Fibroblast of peridontal ligament (primary cell): ENCODE data around the gene ZBTB7C.

Experiments
- DNase-seq: peaks from one replicate; pipeline ENCODE4 v3.0.0-alpha.2; 2010; ENCODE audit errors: extremely low read depth

ZBTB7C gene

DNA sequence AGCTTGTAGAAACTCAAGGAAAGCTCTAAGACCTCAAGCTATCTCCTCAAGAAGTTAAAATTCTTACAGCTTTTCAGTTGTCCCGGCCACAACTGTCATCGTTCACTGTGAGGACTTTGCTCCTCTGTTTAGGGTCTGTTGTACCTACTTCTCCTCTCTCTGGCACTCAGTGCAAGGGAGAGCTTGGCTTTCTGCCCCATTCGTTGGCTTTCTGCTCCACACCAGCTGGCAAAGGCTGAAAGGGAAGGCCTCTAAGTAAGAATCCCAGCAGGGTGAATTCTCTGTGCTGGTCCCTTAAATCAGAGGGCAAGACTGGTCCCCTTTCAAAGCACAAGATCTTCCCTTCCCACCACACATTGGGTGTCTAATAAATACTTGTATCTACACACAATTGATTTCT, 17.3 kb downstream of the ZBTB7C start:
- no peak for DNase-seq

DNA sequence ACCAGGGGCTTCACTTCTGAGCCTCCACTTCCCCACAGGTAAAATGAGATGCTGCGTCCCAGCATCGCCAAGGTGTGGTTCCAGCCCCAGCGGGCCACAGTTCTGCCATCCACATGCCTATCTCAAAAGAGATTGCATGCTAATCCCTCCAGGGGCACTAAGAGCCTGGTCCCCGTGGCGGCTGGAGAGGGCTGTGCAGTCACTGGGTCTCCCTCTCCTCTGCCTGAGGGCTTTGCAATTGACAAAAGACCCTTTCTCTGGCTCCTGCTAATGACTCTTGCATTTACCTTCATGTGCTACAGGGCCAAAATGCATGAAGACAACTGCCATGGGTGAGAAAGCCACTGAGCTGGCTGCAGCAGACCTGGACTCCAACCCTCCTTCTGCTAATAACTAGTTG, 18.5 kb downstream of the ZBTB7C start:
- no peak for DNase-seq

GRCh38 chr18:48388478-48388877, 20.7 kb downstream of the ZBTB7C start:
- no peak for DNase-seq

DNA sequence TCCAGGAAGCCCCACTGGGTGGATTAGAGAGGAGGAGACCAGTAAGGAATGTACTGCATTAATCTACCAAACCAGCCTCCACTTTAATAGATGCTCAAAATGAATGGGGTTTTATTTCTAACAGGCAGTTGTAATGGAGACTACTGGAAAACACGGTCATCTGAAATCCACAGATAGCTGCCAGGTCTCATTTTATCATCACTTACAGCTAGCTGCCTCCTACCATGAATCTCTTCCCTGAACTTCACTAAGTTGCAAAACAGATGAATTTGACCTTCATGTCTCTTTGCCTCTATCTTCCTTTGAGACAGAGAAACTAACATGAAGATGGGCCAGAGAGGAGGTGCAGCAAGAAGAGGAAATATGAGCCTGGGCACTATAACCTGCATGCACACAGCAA, 21.9 kb downstream of the ZBTB7C start:
- no peak for DNase-seq

DNA sequence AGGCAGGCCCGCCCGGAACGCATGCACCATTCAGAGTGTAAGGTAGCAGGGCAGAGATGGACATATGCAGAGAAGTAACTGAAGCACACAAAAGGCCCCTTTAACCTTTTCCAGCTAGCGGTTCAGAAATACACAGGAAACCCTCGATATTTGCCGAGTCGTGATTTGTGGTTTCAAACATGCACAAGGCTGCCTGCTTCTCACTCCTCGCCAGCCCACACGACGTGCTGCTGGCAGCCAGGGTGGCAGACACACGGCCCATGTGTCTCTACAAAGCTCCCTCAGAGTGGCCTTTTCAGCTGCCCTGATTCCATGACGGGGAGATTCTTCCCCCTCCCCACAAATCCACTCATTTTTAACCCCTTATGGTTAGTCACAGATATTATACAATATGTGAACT, 23.6 kb downstream of the ZBTB7C start:
- DNase-seq, result no peak

DNA sequence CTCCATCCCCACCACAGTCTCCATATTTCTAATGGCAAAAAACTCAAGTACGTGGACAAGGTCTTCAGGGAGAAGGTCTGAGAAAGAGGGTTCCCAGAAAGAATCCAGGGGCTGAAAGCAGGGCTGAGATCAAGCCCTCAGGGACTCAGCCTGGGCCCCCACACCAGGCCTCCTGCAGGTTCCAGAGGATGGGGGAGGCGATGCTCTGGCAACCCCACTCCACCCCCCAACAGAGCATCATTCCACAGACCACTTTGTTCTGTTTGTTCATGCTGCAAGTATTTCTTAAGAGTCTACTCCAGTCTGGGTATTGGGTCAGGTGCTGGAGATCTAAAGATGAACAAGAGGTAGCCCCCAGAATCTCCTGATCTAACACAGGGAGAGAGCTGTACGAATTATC, 32.2 kb downstream of the ZBTB7C start:
- no peak for DNase-seq

DNA sequence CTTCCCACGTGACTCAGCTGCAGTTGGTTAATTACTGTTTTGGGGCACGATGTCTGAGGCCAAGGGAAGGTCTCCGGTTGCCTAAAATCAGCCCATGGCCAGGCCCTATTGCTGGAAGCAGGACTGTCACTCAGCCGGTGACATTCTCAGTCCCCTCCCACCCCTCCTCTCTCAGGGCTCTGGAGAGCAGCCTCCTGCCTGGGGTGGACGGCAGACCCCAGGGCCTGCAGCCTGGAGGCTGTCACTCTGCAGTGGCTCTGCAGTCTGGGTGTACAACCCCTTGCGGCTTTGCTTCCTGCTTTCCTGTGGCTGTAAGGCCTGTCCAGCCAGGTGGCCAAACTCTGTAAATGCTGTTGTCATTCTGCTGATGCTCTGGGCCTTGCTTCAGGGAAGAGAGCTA, 32.8 kb downstream of the ZBTB7C start:
- DNase-seq, result no peak

GRCh38 chr18:48375150-48375800, 33.9 kb downstream of the ZBTB7C start:
- no peak for DNase-seq

GRCh38 chr18:48374423-48375149, 34.6 kb downstream of the ZBTB7C start:
- no peak for DNase-seq

DNA sequence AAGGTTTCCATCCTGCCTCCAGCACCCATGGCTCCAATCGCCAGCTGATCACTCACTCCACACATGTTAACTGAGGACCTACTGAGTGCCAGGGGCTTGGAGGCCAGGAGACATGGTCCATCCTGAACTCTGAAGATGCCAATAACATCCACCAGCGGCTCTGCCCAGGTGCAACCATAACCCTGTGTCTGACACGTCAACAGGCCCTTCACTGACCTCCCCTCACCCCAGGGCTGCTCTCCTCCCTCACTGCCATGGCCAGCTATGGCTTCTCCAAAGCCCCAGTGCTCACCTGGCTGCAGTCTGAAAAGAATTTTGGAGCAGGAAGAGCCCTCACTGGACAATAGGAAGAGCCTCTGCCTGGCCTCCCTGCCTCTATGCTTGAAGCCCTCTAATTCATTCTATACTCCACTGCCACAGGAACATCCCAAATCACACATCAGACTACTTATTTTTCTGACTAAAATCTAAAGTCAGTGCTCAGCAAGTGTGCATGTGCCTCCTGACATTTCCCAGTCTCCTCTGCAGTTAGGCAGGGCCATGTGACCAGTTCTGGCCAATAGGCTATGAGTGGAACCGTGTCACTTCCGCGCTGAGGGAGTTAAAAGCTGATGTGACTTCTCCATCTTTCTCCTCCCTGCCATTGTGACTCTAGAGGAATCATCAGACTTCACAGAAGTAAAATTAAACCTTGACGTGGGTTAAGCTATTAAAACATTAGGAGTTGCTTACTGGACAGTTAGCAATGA, 37.2 kb downstream of the ZBTB7C start:
- no peak for DNase-seq

DNA sequence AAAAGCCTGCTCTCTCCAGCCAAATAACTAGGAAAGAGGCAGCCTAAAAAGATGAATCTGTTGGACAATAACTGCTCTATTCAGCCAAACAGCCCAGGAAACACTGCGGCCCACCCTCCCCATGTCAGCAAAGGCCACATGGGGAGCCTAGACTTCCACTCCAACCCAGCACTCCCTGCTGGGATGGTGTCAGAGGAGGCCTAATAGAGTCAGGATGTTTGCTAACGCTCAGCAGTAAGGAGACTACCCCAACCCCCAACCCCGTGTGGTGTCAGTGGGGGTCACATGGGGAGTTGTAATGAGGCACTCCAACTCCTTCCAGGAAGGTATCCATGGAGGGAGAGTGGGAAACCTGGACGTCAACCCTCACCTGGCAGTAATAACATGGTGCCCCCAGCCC, 41.6 kb downstream of the ZBTB7C start:
- DNase-seq, result no peak

DNA sequence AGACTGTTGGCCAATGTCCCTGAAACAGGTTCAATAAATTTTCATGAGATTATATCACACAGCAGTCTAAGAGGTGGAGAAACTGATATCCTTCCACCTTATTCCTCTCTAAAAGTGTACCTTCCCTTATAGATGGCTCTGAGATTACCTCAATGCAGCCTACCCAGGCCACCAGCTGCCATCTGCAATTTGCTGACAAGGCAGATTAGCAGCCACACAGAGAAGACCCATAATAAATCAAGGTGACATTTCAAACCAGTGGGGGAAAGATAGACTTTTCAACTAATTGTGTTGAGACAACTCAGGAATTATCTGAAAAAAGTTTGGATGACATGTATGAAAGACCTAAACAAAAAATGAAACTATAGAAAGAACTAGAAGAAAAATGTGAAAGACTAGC, 43.2 kb downstream of the ZBTB7C start:
- DNase-seq, result no peak

DNA sequence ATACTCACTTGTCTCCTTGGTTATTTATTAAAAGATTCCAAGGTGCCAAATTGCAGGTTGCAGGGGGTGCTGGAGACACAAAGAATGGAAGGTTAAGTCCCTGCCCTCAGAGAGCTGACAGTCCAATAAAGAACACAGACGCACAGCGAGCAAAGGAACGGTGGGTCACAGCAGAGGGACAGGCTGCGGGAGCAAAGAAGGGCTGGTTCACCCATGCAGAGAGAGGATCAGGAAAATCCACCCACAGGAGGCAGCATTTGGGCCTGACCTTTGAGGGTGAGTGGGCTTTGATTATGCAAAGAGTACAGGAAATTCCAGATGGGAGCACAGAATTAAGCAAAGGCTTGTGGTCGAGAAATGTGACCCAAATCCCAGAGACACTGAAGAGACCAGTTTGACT, 45.0 kb downstream of the ZBTB7C start:
- DNase-seq, result no peak

DNA sequence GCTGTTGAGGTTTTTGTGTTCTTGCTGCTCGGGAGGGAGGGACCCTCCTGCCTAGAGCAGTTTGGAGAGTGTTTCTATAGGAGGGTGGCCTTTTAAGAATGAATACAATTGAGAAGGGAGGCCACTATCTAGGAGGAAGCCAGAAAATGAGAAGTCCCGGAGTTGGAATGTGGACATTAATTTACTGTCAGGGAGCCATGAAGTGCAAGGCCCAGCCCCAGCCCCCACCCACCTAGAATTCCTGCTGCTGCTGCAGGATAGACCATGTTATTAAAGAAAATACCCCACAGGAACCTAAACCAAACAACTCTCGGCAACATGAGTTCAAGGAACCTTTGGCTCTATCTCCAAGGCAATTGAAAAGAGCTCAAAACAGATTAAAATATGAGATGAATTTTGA, 46.0 kb downstream of the ZBTB7C start:
- no peak for DNase-seq

- DNase-seq, result no peak
Observed at GRCh38 chr18:48361801-48362200, 47.4 kb downstream of the ZBTB7C start.

DNA sequence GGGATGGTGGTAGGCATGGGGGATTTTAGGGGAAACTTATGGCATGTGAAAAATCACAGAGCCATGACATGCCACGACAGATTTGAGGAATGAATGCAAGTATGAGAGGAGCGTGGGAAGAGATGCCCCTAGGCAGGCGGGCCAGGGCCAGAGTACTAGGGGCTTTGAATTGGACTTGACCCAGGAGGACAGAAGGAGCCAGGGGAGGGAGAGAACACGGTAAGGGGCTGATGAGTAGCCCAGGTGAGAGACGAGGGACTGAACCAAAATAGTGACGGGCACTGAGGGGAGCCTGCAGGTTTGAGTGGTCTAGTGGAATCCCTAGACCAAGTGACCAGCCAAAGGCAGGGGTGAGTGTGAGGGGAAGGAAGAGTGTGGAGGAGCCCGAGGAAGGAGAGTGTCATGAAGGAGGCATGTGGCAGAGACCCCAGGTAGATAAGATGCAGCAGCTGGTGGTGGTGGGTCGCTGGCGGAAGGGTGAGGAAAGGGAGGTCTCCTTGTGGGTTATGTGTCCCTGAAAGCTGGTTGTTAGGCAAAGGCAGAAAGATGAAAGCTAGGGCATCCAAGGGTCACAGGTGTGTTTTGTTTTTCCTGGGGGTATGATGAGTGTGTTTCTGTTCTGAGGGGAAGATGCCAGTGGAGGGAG, 48.7 kb downstream of the ZBTB7C start:
- DNase-seq, result no peak

GRCh38 chr18:48359626-48360025, 49.6 kb downstream of the ZBTB7C start:
- no peak for DNase-seq

- DNase-seq, result no peak
Observed at GRCh38 chr18:48358868-48359267, 50.3 kb downstream of the ZBTB7C start.

DNA sequence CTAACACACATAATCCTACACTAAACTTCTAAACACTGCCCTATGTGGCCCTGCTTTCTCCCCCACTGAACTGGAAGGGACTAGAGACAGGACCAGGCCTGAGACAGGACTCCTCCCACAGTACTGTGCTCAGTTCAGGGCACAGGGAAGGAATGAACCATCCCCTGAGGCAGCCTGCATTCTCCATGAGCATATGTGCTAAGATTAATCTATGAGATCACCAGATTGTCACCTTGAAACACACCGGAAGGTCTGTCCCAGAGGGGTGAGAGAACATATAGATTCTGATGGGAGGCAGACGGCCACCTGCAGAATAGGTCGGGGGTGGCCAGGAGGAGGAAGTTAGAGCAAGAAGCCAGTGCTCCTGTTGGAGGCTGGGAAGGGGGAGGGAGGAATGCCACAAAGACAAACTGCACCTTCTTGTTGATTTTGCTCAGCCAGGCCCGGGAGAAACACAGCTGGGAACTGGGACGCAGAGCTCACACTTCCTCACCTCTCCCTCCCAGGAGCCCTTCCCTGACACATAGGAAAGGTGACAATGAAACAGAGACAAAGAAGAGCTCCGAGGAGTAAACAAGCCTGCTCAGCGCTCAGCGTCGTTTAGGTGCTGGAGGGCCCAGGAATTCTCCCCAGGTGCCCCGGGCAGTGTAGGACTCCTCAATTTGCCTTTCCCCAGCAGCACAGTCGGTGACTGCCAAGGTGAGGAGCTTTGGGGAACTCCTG, 52.1 kb downstream of the ZBTB7C start:
- no peak for DNase-seq

- no peak for DNase-seq
Observed at GRCh38 chr18:48356151-48356745, 52.9 kb downstream of the ZBTB7C start.
